ENCODE results near the gene CASTOR2.
A peak's percentile ranks its signal among the peaks of the same experiment; 100 is the strongest.
"Not testable (repeated sequence)": the region's sequence is repeated elsewhere in the genome, so short reads cannot be mapped to it uniquely, and the experiment has no call there.

The CASTOR2 gene

DNA sequence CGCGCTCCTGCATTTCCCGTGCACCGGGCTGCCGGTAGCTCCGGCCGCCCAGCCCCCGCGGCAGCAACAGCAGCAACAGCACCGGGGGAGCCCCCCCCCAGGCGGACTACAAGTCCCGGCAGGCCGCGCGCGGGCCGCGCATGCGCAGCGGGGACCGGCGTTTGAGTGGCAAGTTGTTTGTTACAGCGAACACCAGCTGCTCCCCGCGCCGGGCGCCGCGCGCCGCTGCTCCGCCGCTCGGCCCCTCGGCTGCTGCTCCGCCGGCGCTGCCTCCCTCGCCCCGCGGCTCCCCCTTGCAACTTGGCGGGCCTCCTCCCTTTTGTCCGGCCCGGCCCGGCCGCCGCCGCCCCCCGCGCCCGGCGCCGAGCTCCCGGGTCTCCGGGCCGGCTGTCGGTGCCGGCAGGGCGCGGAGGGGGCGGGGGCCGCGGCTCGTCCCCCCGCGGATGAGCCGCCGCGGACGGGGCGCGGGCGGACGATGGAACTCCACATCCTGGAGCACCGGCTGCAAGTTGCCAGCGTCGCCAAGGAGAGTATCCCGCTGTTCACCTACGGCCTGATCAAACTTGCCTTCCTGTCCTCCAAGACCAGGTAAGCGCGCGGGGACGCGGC, at the start of gene CASTOR2:
Gene CASTOR2 (plus strand): TSS at position 195 of the 609 bp plus-strand sequence. CDS start 281 bp downstream, at position 476.
- peak; percentile 30 for DNase-seq

DNA sequence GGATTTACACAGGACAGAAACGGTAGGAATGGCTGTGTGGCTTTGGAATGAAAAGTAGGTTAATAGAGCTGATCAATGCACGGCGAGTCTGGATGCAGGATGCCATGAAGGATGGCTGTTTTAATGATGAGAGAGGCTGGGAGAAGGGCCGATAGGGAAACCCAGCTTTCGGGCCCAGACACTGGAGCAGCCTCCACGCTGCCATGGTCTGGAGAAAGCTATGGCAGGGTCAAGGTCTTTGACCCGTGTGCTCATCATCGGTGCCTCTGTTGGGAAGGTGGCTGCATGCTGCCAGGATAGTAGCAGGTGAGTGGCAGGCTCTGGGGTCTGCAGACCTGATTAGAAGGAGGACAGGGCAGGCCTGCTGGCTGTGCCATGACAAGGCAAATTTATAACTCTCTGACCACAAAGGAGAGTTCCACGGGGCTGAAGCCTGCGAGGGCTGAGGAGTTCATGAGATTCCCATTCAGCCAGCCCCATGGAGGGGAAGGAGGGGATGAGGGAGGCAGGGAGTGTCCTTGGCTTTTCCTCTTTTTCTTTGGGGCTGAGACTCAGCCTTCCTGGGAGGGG, 42.1 kb upstream of the CASTOR2 start:
- not testable (repeated sequence) for DNase-seq

DNA sequence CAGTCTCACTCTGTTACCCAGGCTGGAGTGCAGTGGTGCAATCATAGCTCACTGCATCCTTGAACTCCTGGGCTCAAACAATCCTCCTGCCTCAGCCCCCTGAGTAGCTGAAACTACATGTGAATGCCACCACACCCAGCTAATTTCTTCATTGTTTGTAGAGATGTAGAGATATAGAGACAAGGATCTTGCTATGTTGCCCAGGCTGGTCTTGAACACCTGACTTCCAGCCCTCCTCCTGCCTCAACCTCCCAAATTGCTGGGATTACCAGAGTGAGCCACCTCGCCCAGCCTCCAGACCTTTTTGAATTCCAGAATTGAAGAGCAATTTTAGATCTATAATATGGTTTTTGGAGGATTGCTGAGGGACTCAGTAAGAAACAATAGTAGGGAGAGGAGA, 40.9 kb upstream of the CASTOR2 start:
- not testable (repeated sequence) for DNase-seq

DNA sequence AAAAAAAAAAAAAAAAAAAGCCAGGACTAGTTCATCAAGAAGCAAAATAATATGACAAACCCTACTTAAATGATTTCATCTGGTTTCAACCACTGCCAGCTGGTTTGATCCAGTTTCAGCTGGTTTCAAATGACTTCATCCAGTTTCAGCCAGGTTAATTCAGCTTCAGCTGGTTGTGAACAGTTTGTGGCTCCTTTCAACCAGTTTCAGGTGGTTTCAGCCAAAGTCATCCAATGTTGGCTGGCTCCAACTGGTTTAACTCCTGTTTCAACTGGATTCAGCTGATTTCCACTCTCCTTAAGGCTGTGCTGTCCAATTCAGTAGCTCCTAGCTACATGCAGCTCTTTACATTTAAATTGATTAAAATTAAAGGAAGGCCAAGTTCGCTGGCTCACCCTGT, 37.5 kb upstream of the CASTOR2 start:
- not testable (repeated sequence) for DNase-seq

DNA sequence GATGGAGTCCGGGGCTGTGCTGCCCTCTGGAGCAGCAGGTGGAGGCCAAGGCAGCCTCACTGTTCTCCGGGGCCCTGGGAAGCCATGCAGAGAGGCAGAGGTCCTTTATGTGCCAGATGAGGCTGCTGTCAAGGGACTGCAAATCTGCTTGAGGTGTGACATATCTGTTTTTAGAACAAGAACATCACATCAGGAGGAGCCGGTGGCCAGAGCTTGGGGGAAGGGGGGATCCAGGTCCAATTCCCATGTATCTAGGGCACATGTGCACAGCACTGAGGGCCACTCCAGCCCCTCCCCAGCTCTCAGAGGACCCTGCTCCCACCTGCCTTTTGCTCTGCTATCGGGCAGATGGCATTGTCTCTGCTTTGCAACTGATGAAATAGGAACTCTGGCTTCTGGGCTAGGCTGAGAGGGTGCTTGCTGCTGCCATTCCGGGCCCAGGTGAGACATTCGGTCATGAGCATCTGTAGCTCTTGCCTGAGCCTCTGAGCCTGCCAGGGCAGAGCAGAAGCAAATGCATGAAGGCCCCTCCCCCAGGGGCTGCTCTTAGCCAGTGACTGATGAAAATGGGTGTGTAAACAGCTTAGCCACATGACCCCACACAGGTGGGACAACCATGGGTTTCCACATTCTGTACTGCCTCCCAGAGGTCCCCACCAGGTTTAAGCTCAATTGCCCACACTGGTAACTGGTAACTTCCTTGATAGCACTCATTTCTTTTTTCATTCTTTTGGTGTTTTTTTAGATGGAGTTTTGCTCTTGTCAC, 32.8 kb upstream of the CASTOR2 start:
- not testable (repeated sequence) for DNase-seq

DNA sequence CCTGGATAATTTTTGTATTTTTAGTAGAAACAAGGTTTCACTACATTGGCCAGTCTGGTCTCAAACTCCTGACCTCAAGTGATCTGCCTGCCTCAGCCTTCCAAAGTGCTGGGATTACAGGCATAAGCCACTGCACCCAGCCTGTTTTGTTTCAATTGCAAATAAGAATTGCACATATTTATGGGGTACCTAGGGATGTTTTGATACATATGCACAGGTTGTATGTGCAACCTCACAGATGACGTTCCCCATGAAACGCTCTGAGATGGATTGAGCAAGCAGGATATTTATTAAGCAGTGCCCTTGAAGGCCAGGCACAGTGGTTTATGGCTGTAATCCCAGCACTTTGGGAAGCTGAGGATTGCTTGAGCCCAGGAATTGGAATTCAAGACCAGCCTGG, 25.1 kb upstream of the CASTOR2 start:
- DNase-seq, result not testable (repeated sequence)

DNA sequence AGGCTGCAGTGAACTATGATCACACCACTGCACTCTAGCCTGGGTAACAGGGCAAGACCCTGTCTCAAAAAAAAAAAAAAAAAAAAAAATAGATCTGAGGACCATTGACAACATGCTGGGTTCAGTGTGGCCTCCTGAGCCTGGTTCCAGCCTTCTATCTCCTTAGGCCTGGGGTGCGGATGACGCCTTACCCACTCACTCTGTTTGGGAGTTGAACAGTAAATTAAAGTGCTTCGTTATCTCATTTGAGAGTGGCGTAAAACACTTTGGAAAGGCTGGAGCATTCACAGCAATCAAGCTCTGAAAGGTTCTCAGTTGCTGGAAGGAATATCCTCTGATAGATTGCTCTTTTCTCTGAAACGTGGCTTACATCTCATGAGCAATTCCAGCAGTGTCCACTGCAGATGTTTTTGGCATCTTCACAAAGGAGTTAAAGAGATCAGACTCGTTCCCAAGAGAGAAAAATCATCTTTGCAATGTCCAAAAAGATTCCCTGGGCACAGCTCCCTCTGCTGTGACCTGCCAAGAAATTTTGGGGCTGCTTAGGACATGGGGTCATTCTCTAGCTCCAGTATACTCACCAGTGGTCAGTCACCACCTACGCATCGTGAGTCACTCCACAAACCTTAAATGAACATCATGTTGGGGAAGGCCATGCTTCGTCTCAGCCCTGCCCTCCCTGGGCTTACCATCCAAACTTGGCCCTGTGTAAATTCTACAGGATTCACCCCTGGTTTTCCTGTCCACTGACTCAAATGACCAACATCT, 23.0 kb upstream of the CASTOR2 start:
- DNase-seq, result not testable (repeated sequence)

DNA sequence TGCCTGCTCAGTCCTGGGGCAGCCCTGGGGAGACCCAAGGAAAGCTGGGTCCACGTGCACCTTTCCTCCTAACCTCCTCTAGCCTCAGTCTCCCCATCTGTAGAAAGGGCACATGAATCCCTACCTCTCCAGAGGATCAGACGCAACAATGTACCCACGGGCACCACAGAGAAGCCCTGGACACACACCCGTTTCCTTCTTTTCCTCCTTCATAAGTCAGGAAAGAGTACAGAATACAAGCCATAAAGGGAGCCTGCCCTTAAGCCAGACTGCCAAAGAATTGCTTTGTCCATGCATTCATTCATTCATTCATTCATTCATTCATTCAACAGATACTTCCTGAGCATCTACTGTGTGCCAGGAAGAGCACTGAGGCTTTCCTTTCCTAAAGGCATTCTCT, 20.6 kb upstream of the CASTOR2 start:
- not testable (repeated sequence) for DNase-seq

DNA sequence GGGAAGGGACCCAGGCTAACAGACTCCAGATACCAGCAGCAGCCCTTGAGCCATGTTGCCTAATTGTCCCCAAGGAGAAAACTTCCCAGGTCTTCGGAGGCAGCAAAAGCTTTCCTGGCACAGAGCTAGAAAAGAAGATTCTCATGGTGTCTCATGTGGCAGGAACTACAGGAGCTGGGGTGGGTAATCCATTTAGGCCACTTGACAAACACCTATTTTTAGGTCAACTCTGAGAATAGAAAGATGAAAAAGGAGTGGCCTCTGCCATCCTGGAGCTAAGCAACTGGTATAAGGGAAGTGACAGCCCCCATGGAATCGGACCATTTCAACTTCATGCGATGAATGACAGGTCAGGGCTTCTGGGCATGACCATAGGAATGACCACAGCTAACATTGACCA, 16.8 kb upstream of the CASTOR2 start:
- not testable (repeated sequence) for DNase-seq

DNA sequence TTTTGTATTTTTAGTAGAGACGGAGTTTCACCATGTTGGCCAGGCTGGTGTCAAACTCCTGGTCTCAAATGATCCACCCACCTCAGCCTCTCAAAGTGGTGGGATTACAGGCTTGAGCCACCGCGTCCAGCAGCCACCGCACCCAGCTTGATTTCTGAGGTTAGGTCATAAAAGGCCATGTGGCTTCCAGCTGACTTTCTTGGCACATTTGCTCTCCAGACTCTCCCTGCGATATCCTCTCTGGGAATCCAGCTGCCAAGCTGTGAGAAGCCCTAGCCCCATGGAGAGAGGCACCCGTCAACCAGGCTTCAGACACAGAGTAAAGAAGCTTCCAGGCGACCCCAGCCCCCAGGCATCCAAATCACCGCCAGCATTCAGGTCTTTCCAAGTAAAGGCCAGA, 10.7 kb upstream of the CASTOR2 start:
- DNase-seq, result not testable (repeated sequence)

DNA sequence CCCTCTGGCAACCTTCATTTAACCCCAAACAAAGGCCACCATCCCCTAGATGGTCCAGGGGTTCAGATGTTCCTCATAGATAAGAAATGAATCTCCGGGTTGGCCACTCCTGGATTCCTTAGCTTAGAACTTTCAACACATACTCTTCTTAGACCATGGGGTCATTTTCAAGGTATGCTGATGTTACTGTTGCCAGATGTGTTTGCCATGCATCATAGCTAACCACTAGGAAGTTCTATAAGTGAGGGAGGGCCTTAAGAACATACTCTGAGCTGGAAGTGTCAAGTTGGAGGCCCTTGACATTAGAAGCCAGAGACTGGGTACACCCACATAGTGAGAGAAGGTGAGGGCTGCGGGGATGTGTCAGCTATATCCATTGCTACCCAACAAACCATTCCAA, 6.2 kb upstream of the CASTOR2 start:
- not testable (repeated sequence) for DNase-seq

DNA sequence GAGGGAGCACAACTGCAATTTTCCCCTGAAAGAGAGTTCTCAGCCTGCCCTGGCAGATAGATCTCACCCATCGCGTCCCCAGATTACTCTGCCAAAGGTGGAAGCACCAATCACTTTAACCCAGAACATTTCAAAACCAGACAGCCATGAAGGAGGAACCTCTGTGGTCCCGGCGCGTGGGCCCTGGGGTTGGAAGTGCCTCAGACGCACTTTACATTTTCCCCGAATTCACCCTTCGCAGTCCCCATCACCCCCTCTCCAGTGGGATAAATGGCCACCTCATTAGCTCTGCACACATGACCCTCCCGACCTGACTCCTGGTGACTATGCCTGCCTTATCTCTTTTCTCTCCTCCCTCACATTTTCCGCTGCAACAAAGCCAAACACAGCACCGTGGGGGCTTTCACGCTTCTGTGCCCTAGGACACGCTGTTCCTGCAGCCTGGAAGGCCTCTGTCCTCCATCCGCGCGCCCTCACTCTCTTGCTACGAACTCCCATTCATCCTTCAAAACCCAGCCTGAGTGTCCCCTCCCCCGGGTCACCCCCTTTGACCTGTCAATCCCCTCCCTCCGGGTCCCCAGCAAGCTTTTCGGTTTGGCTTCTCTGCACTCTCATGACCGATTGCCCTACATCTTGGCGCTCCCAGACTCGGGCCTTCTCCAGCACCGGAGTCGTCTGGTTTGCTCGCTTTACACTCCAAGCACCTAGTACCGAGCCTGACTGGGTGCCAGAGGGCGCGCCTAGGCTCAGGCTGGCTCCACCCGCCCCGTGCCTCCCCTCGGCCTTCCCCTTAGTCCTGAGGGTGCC, 598 bp upstream of the CASTOR2 start:
- not testable (repeated sequence) for DNase-seq

DNA sequence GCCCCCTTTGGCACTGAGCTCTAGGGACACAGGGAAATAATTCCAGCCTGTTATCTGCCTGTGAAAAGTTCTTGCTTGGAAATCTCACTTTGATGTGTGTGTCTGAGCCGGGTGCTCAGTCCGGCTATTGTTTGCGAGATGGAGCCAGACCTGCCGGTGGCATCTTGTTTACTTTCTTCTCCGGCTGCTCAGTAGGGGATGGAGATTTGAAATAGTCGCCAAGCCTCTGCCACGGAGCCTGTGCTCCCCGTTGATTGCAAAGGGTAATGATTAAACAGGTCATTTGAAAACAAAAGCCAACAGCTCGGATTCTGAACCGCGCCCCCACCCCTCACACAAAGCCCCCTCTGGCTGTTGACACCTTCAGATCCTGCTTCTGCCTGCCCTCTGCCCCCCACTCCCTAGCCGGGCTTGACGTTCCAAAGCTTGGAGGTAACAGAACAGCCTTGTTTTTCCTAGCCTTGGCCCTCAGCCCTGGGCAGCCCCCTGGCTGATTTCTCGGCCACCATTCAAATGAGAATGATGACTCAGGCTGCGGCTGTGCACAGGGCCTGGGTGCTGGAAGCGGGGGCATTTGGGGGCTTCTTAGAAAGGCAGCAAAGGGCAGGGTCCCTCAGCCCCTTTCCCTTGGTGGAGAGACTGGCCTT, 1.8 kb downstream of the CASTOR2 start:
- not testable (repeated sequence) for DNase-seq

DNA sequence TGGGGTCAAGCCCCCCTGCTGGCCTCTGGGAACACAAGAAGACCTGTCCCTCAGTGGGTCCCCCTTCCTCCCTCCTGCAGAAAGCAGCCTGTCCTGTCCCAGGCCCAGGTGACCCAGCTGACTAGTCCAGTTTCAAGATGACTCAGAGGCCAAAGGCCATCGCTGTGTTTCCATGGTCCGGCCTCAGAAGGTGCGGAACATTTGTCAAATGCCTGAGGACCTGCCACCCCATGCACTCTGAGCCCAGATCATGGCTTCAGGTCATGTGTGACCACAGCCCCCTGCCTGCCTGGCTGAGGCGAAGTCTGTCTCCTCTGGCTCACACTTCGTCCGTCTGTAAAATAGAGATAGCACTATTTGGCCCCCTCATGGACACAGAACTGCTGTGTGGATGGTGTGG, 2.4 kb downstream of the CASTOR2 start:
- DNase-seq, result not testable (repeated sequence)

DNA sequence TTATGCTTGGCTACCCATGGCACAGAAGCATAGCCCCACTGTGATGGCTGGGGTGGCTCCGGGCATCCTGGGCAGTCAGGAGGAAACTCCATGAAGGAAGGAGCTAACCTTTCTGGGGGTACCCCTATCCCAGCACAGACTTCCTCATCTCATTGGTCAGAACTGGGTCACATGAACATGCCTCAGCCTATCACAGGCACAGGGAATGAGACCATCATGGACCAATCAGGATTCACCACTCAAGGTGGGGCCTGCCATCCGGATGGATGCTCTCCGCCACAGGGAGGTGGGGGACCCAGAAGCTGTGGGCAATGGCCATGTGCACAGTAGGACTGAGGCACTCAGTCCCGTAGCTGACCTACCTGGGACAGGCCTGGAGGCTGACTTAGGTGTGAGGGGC, 6.9 kb downstream of the CASTOR2 start:
- DNase-seq, result not testable (repeated sequence)

DNA sequence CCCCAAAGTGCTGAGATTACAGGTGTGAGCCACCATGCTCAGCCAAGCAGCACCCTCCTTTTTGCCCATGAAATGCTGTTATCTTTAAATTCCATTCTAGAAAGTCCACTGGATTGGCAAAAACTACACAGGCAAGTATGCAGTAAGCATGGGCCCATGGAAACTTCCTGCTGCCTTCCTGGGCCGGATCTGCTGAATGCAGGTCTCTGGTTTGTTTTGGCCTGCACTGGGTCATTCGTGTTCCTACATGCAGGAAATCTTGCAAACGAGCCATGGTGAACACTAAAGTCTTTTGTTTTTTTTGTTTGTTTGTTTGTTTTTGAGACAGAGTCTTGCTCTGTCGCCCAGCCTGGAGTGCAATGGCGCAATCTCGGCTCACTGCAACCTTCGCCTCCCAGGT, 7.9 kb downstream of the CASTOR2 start:
- DNase-seq, result not testable (repeated sequence)

DNA sequence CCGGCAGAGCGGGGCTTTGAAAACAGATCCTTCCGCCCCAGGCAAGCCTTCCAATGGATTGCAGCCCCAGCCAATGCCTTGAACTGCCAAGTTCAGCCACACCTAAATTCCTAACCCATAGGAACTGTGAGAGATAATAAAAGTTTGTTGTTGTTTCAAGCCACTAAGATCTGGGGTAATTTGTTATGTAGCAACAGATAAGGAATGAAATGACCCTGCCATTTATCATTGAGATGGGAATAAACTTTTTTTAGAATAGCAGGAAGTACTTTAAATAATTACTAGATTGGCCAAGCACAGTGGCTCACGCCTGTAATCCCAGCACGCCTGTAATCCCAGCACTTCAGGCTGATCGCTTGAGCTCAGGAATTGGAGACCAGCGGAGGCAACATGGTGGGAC, 11.5 kb downstream of the CASTOR2 start:
- DNase-seq, result not testable (repeated sequence)

DNA sequence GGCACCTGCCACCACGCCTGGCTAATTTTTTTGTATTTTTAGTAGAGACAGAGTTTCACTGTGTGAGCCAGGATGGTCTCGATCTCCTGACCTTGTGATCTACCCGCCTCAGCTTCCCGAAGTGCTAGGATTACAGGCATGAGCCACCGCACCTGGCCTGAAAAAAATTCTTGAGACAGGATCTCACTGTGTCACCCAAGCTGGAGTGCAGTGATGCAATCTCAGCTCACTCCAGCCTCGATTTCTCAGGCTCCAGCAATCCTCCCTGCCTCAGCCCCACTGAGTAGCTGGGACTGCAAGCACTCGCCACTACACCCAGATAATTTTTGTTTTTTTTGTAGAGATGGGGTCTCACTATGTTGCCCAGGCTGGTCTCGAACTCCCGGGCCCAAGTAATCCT, 13.0 kb downstream of the CASTOR2 start:
- not testable (repeated sequence) for DNase-seq

DNA sequence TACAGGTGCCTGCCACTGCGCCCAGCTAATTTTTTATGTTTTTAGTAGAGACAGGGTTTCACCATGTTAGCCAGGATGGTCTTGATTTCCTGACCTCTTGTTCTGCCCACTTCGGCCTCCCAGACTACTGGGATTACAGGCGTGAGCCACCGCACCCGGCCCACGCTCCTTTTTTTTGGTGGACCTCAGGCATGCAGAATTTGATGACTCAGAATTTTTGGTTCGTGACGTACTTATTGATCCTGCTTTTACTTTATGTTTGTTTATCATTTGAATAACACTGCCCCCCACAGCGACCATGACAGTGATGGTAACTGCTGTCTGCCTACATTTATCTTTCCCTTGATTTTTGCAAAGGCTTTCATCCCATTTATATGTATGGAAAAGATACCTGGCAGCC, 23.9 kb downstream of the CASTOR2 start:
- not testable (repeated sequence) for DNase-seq

DNA sequence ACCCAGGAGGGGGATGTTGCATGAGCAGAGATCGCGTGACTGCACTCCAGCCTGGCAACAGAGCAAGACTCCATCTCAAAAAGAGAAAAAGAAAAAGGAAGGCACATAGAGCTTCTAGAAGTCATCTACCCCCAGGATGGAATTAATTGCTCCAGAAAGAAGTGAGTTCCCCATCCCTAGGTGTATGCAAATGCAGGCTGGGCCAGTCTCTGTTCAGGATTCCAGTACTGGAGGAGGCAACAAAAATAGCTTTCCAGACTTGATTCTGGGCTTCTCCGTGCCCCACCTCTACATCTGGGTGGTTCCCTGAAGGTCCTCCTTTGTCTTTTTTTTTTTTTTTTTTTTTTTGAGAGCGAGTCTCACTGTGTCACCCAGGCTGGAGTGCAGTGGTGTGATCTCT, 28.6 kb downstream of the CASTOR2 start:
- no peak for DNase-seq

DNA sequence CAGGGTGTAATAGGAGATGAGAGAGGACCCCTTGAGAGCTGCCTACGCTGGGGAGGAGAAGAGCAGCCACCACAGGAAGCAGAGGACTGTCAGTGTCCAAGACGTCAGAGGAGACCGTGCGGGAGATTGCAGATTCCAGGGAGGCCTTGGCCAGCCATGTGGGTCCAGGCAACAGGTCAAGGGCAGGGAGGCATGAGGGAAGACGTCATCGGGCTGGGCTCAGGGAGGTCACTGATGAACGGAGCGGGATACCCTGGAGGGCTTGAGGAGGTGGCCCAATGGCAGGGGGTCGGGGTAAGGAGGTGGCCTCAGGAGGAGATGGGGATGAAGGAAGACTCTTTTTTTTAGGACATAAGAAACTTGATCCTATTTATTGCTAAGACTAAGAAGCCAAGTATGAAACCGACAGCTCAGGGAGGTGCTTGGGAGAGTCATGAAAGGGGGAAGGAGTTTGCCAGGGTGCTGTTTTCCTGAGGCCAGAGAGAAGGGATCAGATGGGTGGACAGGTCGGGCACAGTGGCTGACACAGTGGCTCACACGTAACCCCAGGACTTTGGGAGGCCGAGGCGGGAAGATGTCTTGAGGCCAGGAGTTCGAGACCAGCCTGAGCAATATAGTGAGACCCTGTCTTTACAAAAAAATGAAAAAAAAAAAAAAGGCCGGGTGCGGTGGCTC, 30.5 kb downstream of the CASTOR2 start:
- DNase-seq, result not testable (repeated sequence)
